GM23338 (cell line): ENCODE results near the gene FAM209A. TPM values are rescaled to one million over a fixed set of nuclear protein-coding genes. Genes with fewer than 3 reads are reported as not detected.

Experiments
- ATAC-seq: fragments of 200-7000 bp; cut with Tn5 transposase; 3 replicates; pipeline ENCODE4 v1.9.1; 2020
- DNase-seq: peaks from one replicate; pipeline ENCODE4 v3.0.0-alpha.2; 2015; ENCODE audit warnings: low spot score
- H2AFZ ChIP-seq: fragments of 200-600 bp; sonication (generic); 2 replicates; pipeline ENCODE4 v1.8.0; 2016; ENCODE audit warnings: antibody characterized with exemption, mild to moderate bottlenecking, moderate library complexity
- H3F3A ChIP-seq: fragments of 200-600 bp; sonication (generic); replicated peaks from 2 replicates; pipeline ENCODE4 v1.8.0; 2017; ENCODE audit warnings: antibody characterized with exemption, mixed run types, low read depth
- H3K27ac ChIP-seq: fragments of 200-600 bp; sonication (generic); 2 replicates; pipeline ENCODE4 v1.6.1; 2016; ENCODE audit warnings: low read depth
- H3K27me3 ChIP-seq: fragments of 200-600 bp; sonication (generic); 2 replicates; pipeline ENCODE4 v1.8.0; 2016; ENCODE audit warnings: mild to moderate bottlenecking, mixed run types, moderate library complexity; ENCODE audit not compliant: insufficient read depth
- H3K36me3 ChIP-seq: fragments of 200-600 bp; sonication (generic); 2 replicates; pipeline ENCODE4 v1.8.0; 2016; ENCODE audit warnings: mild to moderate bottlenecking; ENCODE audit not compliant: insufficient read depth
- H3K4me1 ChIP-seq: fragments of 200-600 bp; sonication (generic); 2 replicates; pipeline ENCODE4 v1.8.0; 2016; ENCODE audit warnings: mild to moderate bottlenecking, moderate library complexity; ENCODE audit not compliant: insufficient read depth
- H3K4me2 ChIP-seq: fragments of 200-600 bp; sonication (generic); 2 replicates; pipeline ENCODE4 v1.7.1; 2017; ENCODE audit warnings: mixed run types
- H3K4me3 ChIP-seq: fragments of 200-600 bp; sonication (generic); 2 replicates; pipeline ENCODE4 v1.6.1; 2016; ENCODE audit warnings: mixed run types
- H3K79me2 ChIP-seq: fragments of 200-600 bp; sonication (generic); replicated peaks from 2 replicates; pipeline ENCODE4 v1.8.0; 2017; ENCODE audit warnings: mild to moderate bottlenecking; ENCODE audit not compliant: insufficient read depth
- H3K9me2 ChIP-seq: fragments of 200-600 bp; sonication (generic); 2 replicates; pipeline ENCODE4 v1.8.0; 2017; ENCODE audit not compliant: insufficient read depth
- H4K20me1 ChIP-seq: fragments of 200-600 bp; sonication (generic); replicated peaks from 2 replicates; pipeline ENCODE4 v1.8.0; 2017; ENCODE audit warnings: mild to moderate bottlenecking; ENCODE audit not compliant: insufficient read depth
- H3K27ac Mint-ChIP-seq: 2 replicates; pipeline ENCODE4 v1.8.0; 2020; ENCODE audit warnings: inconsistent platforms, mild to moderate bottlenecking, moderate library complexity, mixed read lengths
- H3K27me3 Mint-ChIP-seq: 3 replicates; pipeline ENCODE4 v1.8.0; 2022; ENCODE audit warnings: low read depth, mild to moderate bottlenecking, moderate library complexity, mixed read lengths, inconsistent platforms; ENCODE audit not compliant: insufficient read depth, poor library complexity
- H3K36me3 Mint-ChIP-seq: 3 replicates; pipeline ENCODE4 v1.8.0; 2021; ENCODE audit warnings: low read depth, mild to moderate bottlenecking, inconsistent platforms, moderate library complexity, mixed read lengths
- H3K4me1 Mint-ChIP-seq: 3 replicates; pipeline ENCODE4 v1.8.0; 2020; ENCODE audit warnings: mild to moderate bottlenecking, inconsistent platforms, mixed read lengths
- H3K4me3 Mint-ChIP-seq: 3 replicates; pipeline ENCODE4 v1.8.0; 2021; ENCODE audit warnings: moderate library complexity, mild to moderate bottlenecking, inconsistent platforms, mixed read lengths
- H3K9me3 Mint-ChIP-seq: 3 replicates; pipeline ENCODE4 v1.8.0; 2020; ENCODE audit warnings: moderate library complexity, mild to moderate bottlenecking, inconsistent platforms, mixed read lengths
- CREB1 ChIP-seq: fragments of 250-450 bp; sonication (Bioruptor Pico); IDR thresholded peaks from 2 replicates; pipeline ENCODE4 v1.5.0; 2020; ENCODE audit warnings: low read depth, mild to moderate bottlenecking, moderate library complexity
- EZH2 ChIP-seq: fragments of 200-600 bp; sonication (generic); IDR thresholded peaks from one replicate; pipeline ENCODE4 v1.8.0; 2017; ENCODE audit warnings: antibody characterized with exemption, mild to moderate bottlenecking, low read depth; ENCODE audit not compliant: unreplicated experiment
- EZH2phosphoT487 ChIP-seq: fragments of 200-600 bp; sonication (generic); IDR thresholded peaks from one replicate; pipeline ENCODE4 v1.8.1; 2018; ENCODE audit warnings: antibody characterized with exemption; ENCODE audit not compliant: unreplicated experiment
- JUNB ChIP-seq: IDR thresholded peaks from one replicate; pipeline ENCODE4 v1.6.1; 2016; ENCODE audit warnings: antibody characterized with exemption; ENCODE audit not compliant: unreplicated experiment
- NANOG ChIP-seq: IDR thresholded peaks from 2 replicates; pipeline ENCODE4 v1.6.1; 2016; ENCODE audit warnings: antibody characterized with exemption, borderline replicate concordance
- POLR2AphosphoS5 ChIP-seq: IDR thresholded peaks from 2 replicates; pipeline ENCODE4 v1.6.1; 2016; ENCODE audit warnings: antibody characterized with exemption, low read depth
- STAT1 ChIP-seq: IDR thresholded peaks from one replicate; pipeline ENCODE4 v1.6.1; 2016; ENCODE audit warnings: antibody characterized with exemption; ENCODE audit not compliant: unreplicated experiment
- ZNF114 ChIP-seq: fragments of 250-450 bp; sonication (Bioruptor Pico); IDR thresholded peaks from 2 replicates; pipeline ENCODE4 v1.5.0; 2020; ENCODE audit warnings: mild to moderate bottlenecking, moderate library complexity
- ZNF331 ChIP-seq: fragments of 250-450 bp; sonication (Bioruptor Pico); IDR thresholded peaks from 2 replicates; pipeline ENCODE4 v1.5.0; 2020; ENCODE audit warnings: low read depth, mild to moderate bottlenecking, moderate library complexity
- ZNF462 ChIP-seq: fragments of 250-450 bp; sonication (Bioruptor Pico); IDR thresholded peaks from 2 replicates; pipeline ENCODE4 v1.5.0; 2020; ENCODE audit warnings: mild to moderate bottlenecking, moderate library complexity
- polyA plus RNA-seq: library from polyadenylated mRNA; unstranded; fragments of >200 nt; fragmentation: Nextera tagmentation; extraction: Ambion mirVana; gene quantifications from 2 replicates; pipeline ENCODE4 v1.2.1, GENCODE V29; 2016
- total RNA-seq: library from RNA; depleted of rRNA; stranded (reverse); fragments of >200 nt; shearing (Covaris generic); gene quantifications from 2 replicates; pipeline ENCODE4 v1.2.3, GENCODE V29; 2014
- TF ChIP-seq, protein P1 (sequence below): IDR thresholded peaks from 2 replicates; pipeline ENCODE4 v1.6.1; 2016; ENCODE audit warnings: antibody characterized with exemption
- TF ChIP-seq, protein P2 (sequence below): IDR thresholded peaks from one replicate; pipeline ENCODE4 v1.6.1; 2018; ENCODE audit warnings: antibody characterized with exemption; ENCODE audit not compliant: unreplicated experiment
- TF ChIP-seq, protein P3 (sequence below), 2 experiments: fragments of 200-600 bp in 1 of 2; sonication (generic) in 1 of 2; conservative IDR thresholded peaks; 2 replicates each; pipeline versions ENCODE4 v1.5.1 to v1.6.1; 2016 to 2017; ENCODE audit warnings: antibody characterized with exemption in 2 of 2, low read depth in 2 of 2, mild to moderate bottlenecking in 2 of 2, moderate library complexity in 1 of 2

FAM209A gene
- total and polyA plus RNA-seq, 2 experiments from 2014 or later = not detected

DNA sequence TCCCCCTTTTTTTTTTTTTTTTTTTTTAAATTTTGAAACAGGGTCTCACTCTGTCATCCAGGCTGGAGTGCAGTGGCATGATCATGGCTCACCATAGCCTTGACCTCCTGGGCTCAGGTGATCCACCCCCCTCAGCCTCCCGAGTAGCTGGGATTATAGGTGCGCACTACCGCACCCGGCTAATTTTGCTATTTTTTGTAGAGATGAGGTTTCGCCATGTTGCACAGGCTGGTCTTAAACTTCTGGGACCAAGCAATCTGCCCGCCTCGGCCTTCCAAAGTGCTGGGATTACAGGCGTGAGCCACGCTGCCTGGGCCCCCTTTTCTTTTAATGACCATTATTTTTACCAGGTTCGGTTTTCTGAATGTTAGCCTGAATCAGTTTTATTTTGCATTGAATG lies 5.0 kb upstream of the FAM209A start:
- H3K36me3 Mint-ChIP-seq = peaks cover 56% of the 10 kb centered on the region
- ATAC-seq (no peak), DNase-seq (no peak)
- Histone ChIP-seq H3K9me2 (no peaks in the 10 kb centered on the region), H3K4me2 (no peak overlapping the region), H3K27ac (no peak overlapping the region), H3K27me3 (no peaks in the 10 kb centered on the region), H3K79me2 (no peaks in the 10 kb centered on the region), H2AFZ (no peak overlapping the region), H3K4me3 (no peak overlapping the region), H3K4me1 (no peaks in the 10 kb centered on the region), H3F3A (no peaks in the 10 kb centered on the region), H3K36me3 (peaks cover 15% of the 10 kb centered on the region), H4K20me1 (0 out of 2 replicates have a peak, but pooled peaks cover 2% of the 10 kb centered on the region)
- TF ChIP-seq, protein P1, sequence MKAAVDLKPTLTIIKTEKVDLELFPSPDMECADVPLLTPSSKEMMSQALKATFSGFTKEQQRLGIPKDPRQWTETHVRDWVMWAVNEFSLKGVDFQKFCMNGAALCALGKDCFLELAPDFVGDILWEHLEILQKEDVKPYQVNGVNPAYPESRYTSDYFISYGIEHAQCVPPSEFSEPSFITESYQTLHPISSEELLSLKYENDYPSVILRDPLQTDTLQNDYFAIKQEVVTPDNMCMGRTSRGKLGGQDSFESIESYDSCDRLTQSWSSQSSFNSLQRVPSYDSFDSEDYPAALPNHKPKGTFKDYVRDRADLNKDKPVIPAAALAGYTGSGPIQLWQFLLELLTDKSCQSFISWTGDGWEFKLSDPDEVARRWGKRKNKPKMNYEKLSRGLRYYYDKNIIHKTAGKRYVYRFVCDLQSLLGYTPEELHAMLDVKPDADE = no peak
- TF ChIP-seq JUNB (no peak), NANOG (no peak), ZNF331 (CRISPR knock-in tag) (no peak), EZH2phosphoT487 (no peak), POLR2AphosphoS5 (no peak), STAT1 (no peak), CREB1 (CRISPR knock-in tag) (no peak), ZNF114 (no peak), ZNF462 (CRISPR knock-in tag) (no peak), EZH2 (no peak)
- TF ChIP-seq, protein P2, sequence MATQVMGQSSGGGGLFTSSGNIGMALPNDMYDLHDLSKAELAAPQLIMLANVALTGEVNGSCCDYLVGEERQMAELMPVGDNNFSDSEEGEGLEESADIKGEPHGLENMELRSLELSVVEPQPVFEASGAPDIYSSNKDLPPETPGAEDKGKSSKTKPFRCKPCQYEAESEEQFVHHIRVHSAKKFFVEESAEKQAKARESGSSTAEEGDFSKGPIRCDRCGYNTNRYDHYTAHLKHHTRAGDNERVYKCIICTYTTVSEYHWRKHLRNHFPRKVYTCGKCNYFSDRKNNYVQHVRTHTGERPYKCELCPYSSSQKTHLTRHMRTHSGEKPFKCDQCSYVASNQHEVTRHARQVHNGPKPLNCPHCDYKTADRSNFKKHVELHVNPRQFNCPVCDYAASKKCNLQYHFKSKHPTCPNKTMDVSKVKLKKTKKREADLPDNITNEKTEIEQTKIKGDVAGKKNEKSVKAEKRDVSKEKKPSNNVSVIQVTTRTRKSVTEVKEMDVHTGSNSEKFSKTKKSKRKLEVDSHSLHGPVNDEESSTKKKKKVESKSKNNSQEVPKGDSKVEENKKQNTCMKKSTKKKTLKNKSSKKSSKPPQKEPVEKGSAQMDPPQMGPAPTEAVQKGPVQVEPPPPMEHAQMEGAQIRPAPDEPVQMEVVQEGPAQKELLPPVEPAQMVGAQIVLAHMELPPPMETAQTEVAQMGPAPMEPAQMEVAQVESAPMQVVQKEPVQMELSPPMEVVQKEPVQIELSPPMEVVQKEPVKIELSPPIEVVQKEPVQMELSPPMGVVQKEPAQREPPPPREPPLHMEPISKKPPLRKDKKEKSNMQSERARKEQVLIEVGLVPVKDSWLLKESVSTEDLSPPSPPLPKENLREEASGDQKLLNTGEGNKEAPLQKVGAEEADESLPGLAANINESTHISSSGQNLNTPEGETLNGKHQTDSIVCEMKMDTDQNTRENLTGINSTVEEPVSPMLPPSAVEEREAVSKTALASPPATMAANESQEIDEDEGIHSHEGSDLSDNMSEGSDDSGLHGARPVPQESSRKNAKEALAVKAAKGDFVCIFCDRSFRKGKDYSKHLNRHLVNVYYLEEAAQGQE = no peak
- TF ChIP-seq, protein P3, sequence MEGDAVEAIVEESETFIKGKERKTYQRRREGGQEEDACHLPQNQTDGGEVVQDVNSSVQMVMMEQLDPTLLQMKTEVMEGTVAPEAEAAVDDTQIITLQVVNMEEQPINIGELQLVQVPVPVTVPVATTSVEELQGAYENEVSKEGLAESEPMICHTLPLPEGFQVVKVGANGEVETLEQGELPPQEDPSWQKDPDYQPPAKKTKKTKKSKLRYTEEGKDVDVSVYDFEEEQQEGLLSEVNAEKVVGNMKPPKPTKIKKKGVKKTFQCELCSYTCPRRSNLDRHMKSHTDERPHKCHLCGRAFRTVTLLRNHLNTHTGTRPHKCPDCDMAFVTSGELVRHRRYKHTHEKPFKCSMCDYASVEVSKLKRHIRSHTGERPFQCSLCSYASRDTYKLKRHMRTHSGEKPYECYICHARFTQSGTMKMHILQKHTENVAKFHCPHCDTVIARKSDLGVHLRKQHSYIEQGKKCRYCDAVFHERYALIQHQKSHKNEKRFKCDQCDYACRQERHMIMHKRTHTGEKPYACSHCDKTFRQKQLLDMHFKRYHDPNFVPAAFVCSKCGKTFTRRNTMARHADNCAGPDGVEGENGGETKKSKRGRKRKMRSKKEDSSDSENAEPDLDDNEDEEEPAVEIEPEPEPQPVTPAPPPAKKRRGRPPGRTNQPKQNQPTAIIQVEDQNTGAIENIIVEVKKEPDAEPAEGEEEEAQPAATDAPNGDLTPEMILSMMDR (conservative IDR thresholded peaks at IDR 0.05; ENCODE audit: low read depth in 2 of 2) = no peak
- peaks cover 40% of the 10 kb centered on the region for H3K9me3 Mint-ChIP-seq
- H3K27ac Mint-ChIP-seq = no peak overlapping the region
- H3K27me3 Mint-ChIP-seq = peaks cover 5% of the 10 kb centered on the region
- no peak overlapping the region for H3K4me3 Mint-ChIP-seq
- no peaks in the 10 kb centered on the region for H3K4me1 Mint-ChIP-seq
